Activated naive CD4-positive, alpha-beta T cell (primary cell): Measurements from ENCODE around the gene NRIP1.

Experiments used
- DNase-seq, 4 experiments: peaks; one replicate each; lab custom pipeline; 2025; lab: John Stamatoyannopoulos, UW

The NRIP1 gene

GRCh38 chr21:15066123-15066575 is 1.3 kb upstream of the NRIP1 start:
- no peak for DNase-seq

GRCh38 chr21:15065392-15066122 is 757 bp upstream of the NRIP1 start:
- peak; percentile 49 to 75 (median 55) for DNase-seq

GRCh38 chr21:15063814-15064575 is 805 bp downstream of the NRIP1 start:
- peak in 1 of 4 experiments; percentile 26 for DNase-seq

- DNase-seq = peak in 2 of 4 experiments; percentile 2 to 6
These were observed 1.6 kb downstream of the NRIP1 start for GRCh38 chr21:15063081-15063813.

GRCh38 chr21:15062606-15062965 is 2.2 kb downstream of the NRIP1 start:
- DNase-seq = no peak

GRCh38 chr21:15061747-15062605 is 2.8 kb downstream of the NRIP1 start:
- DNase-seq = no peak

- DNase-seq = no peak
These were observed 3.5 kb downstream of the NRIP1 start for GRCh38 chr21:15061279-15061678.

GRCh38 chr21:15060543-15061175 is 4.1 kb downstream of the NRIP1 start:
- DNase-seq = no peak

- no peak for DNase-seq
These were observed 5.4 kb downstream of the NRIP1 start for GRCh38 chr21:15059397-15059796.

GRCh38 chr21:15058854-15059263 is 5.9 kb downstream of the NRIP1 start:
- DNase-seq = no peak

- no peak for DNase-seq
These were observed 7.5 kb downstream of the NRIP1 start for GRCh38 chr21:15057285-15057684.

- DNase-seq = no peak
These were observed 10.1 kb downstream of the NRIP1 start for GRCh38 chr21:15054606-15055239.

- no peak for DNase-seq
These were observed 10.7 kb downstream of the NRIP1 start for GRCh38 chr21:15054089-15054488.

- DNase-seq = no peak
These were observed 11.3 kb downstream of the NRIP1 start for GRCh38 chr21:15053500-15053899.

- DNase-seq = no peak
These were observed 12.4 kb downstream of the NRIP1 start for GRCh38 chr21:15052459-15052763.

GRCh38 chr21:15051644-15052458 is 12.9 kb downstream of the NRIP1 start:
- no peak for DNase-seq

- DNase-seq = no peak
These were observed 14.0 kb downstream of the NRIP1 start for GRCh38 chr21:15050568-15051377.

GRCh38 chr21:15045017-15045416 is 19.8 kb downstream of the NRIP1 start:
- DNase-seq = no peak

GRCh38 chr21:15042531-15042930 is 22.3 kb downstream of the NRIP1 start:
- DNase-seq = no peak
